Hepatocyte (in vitro differentiated cells): ENCODE data around the gene STAB2.

ENCODE experiments used
- EZH2 ChIP-seq: fragments of 200-600 bp; sonication (generic); IDR thresholded peaks from 2 replicates; pipeline ENCODE4 v1.6.1; 2016; ENCODE audit warnings: antibody characterized with exemption, mild to moderate bottlenecking, borderline replicate concordance
- TF ChIP-seq, protein P1 (sequence below): fragments of 200-600 bp; sonication (generic); IDR thresholded peaks from 2 replicates; pipeline ENCODE4 v1.5.1; 2016; ENCODE audit warnings: antibody characterized with exemption, mild to moderate bottlenecking; ENCODE audit not compliant: poor library complexity

DNA sequence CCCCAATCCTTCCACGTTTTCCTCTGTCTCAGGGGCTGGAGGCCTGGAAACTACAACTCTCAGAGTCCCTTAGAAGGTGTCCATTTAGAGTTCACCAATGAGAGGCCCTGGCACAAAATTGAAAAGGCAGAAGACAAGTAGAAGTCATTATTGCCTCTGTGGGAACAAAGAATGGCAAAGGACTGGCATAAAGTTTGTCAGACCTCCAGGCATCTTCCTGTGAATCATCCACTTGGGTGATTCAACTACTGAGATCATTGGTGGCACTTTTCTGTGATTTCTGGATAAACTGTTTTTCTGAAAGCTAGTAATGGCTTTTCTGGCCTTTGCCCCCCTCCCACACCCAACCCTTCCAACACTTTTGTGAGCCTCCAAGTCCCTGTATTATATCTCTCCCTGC lies 48.7 kb upstream of the STAB2 start:
- TF ChIP-seq, protein P1, sequence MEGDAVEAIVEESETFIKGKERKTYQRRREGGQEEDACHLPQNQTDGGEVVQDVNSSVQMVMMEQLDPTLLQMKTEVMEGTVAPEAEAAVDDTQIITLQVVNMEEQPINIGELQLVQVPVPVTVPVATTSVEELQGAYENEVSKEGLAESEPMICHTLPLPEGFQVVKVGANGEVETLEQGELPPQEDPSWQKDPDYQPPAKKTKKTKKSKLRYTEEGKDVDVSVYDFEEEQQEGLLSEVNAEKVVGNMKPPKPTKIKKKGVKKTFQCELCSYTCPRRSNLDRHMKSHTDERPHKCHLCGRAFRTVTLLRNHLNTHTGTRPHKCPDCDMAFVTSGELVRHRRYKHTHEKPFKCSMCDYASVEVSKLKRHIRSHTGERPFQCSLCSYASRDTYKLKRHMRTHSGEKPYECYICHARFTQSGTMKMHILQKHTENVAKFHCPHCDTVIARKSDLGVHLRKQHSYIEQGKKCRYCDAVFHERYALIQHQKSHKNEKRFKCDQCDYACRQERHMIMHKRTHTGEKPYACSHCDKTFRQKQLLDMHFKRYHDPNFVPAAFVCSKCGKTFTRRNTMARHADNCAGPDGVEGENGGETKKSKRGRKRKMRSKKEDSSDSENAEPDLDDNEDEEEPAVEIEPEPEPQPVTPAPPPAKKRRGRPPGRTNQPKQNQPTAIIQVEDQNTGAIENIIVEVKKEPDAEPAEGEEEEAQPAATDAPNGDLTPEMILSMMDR = no peak
- no peak for TF ChIP-seq EZH2
